CD4-positive, alpha-beta T cell (primary cell): Measurements from ENCODE around the gene GPR65. TPM values are rescaled to one million over a fixed set of nuclear protein-coding genes. Genes with fewer than 3 reads are reported as not detected.

ENCODE experiments used
- ATAC-seq: fragments of 200-7000 bp; cut with Tn5 transposase; one replicate; pipeline ENCODE4 v1.10.0; 2022; ENCODE audit warnings: mild to moderate bottlenecking; ENCODE audit not compliant: poor library complexity
- CTCF ChIA-PET: fragments of 350-600 bp; sonication (Branson Sonifier 250); formaldehyde crosslinking; loops from one replicate; lab custom pipeline; 2021; ENCODE audit warnings: antibody characterized with exemption, inconsistent platforms; lab: Charles Lee
- POLR2A ChIA-PET: fragments of 350-600 bp; sonication (Branson Sonifier 250); formaldehyde crosslinking; loops from one replicate; lab custom pipeline; 2021; ENCODE audit warnings: antibody characterized with exemption, inconsistent platforms; lab: Charles Lee
- DNase-seq, 14 experiments: peaks; one replicate each; pipeline ENCODE4 v3.0.0-alpha.2; 2013 to 2020; ENCODE audit warnings: mixed read lengths in 2 of 14
- H3K27ac ChIP-seq, 2 donors: one replicate each; pipeline versions ENCODE4 v1.5.1 to v1.7.0; 2013; ENCODE audit warnings: low read length in 2 of 2, low read depth in 1 of 2, mild to moderate bottlenecking in 1 of 2
- H3K27me3 ChIP-seq, 2 experiments: 1 replicate in 1 of 2; 2 replicates in 1 of 2; pipeline versions ENCODE4 v1.6.1 to v1.7.0; 2013; ENCODE audit warnings: low read length in 2 of 2, control low read depth in 1 of 2, mild to moderate bottlenecking in 1 of 2, moderate library complexity in 1 of 2; ENCODE audit not compliant: insufficient read depth in 2 of 2, control insufficient read depth in 1 of 2
- H3K36me3 ChIP-seq: one replicate; pipeline ENCODE4 v1.6.1; 2013; ENCODE audit warnings: low read length, control low read depth; ENCODE audit not compliant: insufficient read depth
- H3K4me1 ChIP-seq: one replicate; pipeline ENCODE4 v1.6.1; 2013; ENCODE audit warnings: low read length, control low read depth; ENCODE audit not compliant: insufficient read depth
- H3K4me3 ChIP-seq: one replicate; pipeline ENCODE4 v1.5.1; 2013; ENCODE audit warnings: mild to moderate bottlenecking, low read length, moderate library complexity
- H3K9me3 ChIP-seq, 2 experiments: 1 replicate in 1 of 2; 2 replicates in 1 of 2; pipeline versions ENCODE4 v1.6.1 to v1.7.0; 2013; ENCODE audit warnings: low read length in 2 of 2, mild to moderate bottlenecking in 2 of 2, control low read depth in 1 of 2, moderate library complexity in 1 of 2; ENCODE audit not compliant: control insufficient read depth in 1 of 2, insufficient read depth in 1 of 2
- H3K27ac Mint-ChIP-seq: one replicate; pipeline ENCODE4 v1.8.0; 2020; ENCODE audit warnings: mixed read lengths
- H3K27me3 Mint-ChIP-seq: one replicate; pipeline ENCODE4 v1.8.0; 2021; ENCODE audit warnings: mixed read lengths
- H3K36me3 Mint-ChIP-seq: one replicate; pipeline ENCODE4 v1.8.0; 2021; ENCODE audit warnings: low read depth, mixed read lengths
- H3K4me1 Mint-ChIP-seq: one replicate; pipeline ENCODE4 v1.8.0; 2021; ENCODE audit warnings: low read depth, mixed read lengths
- H3K4me3 Mint-ChIP-seq: one replicate; pipeline ENCODE4 v1.8.0; 2020; ENCODE audit warnings: mild to moderate bottlenecking, mixed read lengths
- H3K9me3 Mint-ChIP-seq: one replicate; pipeline ENCODE4 v1.8.0; 2020; ENCODE audit warnings: mixed read lengths
- intact Hi-C, 2 experiments: fragments of 100-400 bp; cut with DNase I in 1 of 2; cut with micrococcal nuclease in 1 of 2; formaldehyde crosslinking; loops; one replicate each; pipeline versions ENCODE4 v1.15.1 to v1.9.0; 2023 to 2025; cut with DNase I, micrococcal nuclease
- total RNA-seq, 174 experiments: library from RNA in 2 of 174; stranded (reverse) in 2 of 174; gene quantifications; one replicate each; pipeline ENCODE4 v1.2.3 and lab custom pipeline; 2021 to 2026
- TF ChIP-seq, protein P1 (sequence below): fragments of 200-600 bp; IDR thresholded peaks from one replicate; pipeline ENCODE4 v1.8.0; 2022; ENCODE audit warnings: antibody characterized with exemption, mild to moderate bottlenecking

GPR65 gene
- total RNA-seq, 2 experiments from 2014 or later: 10.5 to 10.7 TPM

GRCh38 chr14:88034076-88034475, 29.1 kb downstream of the GPR65 start:
- Histone ChIP-seq H3K27me3 (no peaks in the 10 kb centered on the region), H3K27ac (no peak overlapping the region), H3K36me3 (no peaks in the 10 kb centered on the region), H3K4me1 (peaks cover 9% of the 10 kb centered on the region), H3K9me3 (no peaks in the 10 kb centered on the region), H3K4me3 (no peak overlapping the region)
- intact Hi-C loops: no loop called here
- H3K27me3 Mint-ChIP-seq: no peaks in the 10 kb centered on the region
- ChIA-PET POLR2A (no interaction called here), CTCF (interaction anchor here (1.4 kb wide), 1 partner anchor 15 kb away, joined by 3 read pairs; no protein-coding TSS in a partner anchor)
- no peak for ATAC-seq
- TF ChIP-seq, protein P1, sequence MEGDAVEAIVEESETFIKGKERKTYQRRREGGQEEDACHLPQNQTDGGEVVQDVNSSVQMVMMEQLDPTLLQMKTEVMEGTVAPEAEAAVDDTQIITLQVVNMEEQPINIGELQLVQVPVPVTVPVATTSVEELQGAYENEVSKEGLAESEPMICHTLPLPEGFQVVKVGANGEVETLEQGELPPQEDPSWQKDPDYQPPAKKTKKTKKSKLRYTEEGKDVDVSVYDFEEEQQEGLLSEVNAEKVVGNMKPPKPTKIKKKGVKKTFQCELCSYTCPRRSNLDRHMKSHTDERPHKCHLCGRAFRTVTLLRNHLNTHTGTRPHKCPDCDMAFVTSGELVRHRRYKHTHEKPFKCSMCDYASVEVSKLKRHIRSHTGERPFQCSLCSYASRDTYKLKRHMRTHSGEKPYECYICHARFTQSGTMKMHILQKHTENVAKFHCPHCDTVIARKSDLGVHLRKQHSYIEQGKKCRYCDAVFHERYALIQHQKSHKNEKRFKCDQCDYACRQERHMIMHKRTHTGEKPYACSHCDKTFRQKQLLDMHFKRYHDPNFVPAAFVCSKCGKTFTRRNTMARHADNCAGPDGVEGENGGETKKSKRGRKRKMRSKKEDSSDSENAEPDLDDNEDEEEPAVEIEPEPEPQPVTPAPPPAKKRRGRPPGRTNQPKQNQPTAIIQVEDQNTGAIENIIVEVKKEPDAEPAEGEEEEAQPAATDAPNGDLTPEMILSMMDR: no peak
- peaks cover 30% of the 10 kb centered on the region for H3K4me1 Mint-ChIP-seq
- no peaks in the 10 kb centered on the region for H3K9me3 Mint-ChIP-seq
- H3K27ac Mint-ChIP-seq: no peak overlapping the region
- no peak for DNase-seq
- no peaks in the 10 kb centered on the region for H3K36me3 Mint-ChIP-seq
- no peak overlapping the region for H3K4me3 Mint-ChIP-seq

DNA sequence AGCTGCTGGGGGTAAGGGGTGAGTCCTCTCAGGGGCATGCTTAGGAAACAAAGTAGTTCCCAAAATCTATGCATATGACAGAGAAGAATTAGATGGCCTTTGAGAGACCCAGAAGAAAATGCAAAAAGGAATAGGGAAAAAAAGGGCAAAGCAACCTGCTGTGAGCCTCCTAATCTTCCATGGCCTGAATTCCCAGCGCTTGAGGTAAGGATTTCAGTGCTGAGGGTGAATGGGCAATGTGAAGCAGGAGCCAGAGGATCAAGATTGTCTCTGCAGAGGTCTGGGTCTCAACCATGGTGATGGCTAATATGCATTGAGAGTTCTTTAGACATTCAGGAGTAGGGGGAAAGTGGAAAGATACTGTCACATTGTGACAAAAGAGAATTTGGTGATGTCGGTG, 31.5 kb downstream of the GPR65 start:
- CTCF ChIA-PET: no interaction called here
- H3K4me1 Mint-ChIP-seq: peaks cover 12% of the 10 kb centered on the region
- H3K27ac Mint-ChIP-seq: no peak overlapping the region
- no peaks in the 10 kb centered on the region for H3K36me3 Mint-ChIP-seq
- DNase-seq: no peak
- no peak overlapping the region for H3K4me3 Mint-ChIP-seq
- Histone ChIP-seq H3K36me3 (no peaks in the 10 kb centered on the region), H3K4me1 (no peaks in the 10 kb centered on the region), H3K27ac (no peak overlapping the region), H3K4me3 (no peak overlapping the region), H3K27me3 (no peaks in the 10 kb centered on the region), H3K9me3 (no peaks in the 10 kb centered on the region)
- no peaks in the 10 kb centered on the region for H3K9me3 Mint-ChIP-seq
- POLR2A ChIA-PET: no interaction called here
- H3K27me3 Mint-ChIP-seq: no peaks in the 10 kb centered on the region
- intact Hi-C loops: no loop called here
- ATAC-seq: no peak
- TF ChIP-seq, protein P1: no peak

GRCh38 chr14:88037325-88037724, 32.4 kb downstream of the GPR65 start:
- ChIA-PET CTCF (interaction anchor here (1.3 kb wide), 1 partner anchor 11 kb away, joined by 3 read pairs; no protein-coding TSS in a partner anchor), POLR2A (no interaction called here)
- intact Hi-C loops: no loop called here
- H3K4me3 ChIP-seq: no peak overlapping the region
- Mint-ChIP-seq H3K4me1 (peaks cover 12% of the 10 kb centered on the region), H3K27ac (no peak overlapping the region), H3K36me3 (no peaks in the 10 kb centered on the region), H3K27me3 (no peaks in the 10 kb centered on the region), H3K4me3 (no peak overlapping the region), H3K9me3 (no peaks in the 10 kb centered on the region)
- no peak for DNase-seq
- H3K4me1 ChIP-seq: no peaks in the 10 kb centered on the region
- H3K27ac ChIP-seq: no peak overlapping the region
- TF ChIP-seq, protein P1: no peak
- ATAC-seq: no peak
- H3K27me3 ChIP-seq: no peaks in the 10 kb centered on the region
- H3K9me3 ChIP-seq: no peaks in the 10 kb centered on the region
- H3K36me3 ChIP-seq: no peaks in the 10 kb centered on the region
